ENCODE results near the gene INVS. TPM values are rescaled to one million over a fixed set of nuclear protein-coding genes. Genes with fewer than 3 reads are reported as not detected.

The INVS gene
- total RNA-seq, 1 experiment from 2014 or later = 15.6 TPM

- Mint-ChIP-seq H3K27me3 (ENCODE audit: insufficient read depth, unreplicated experiment) (no peaks in the 10 kb centered on the region), H3K4me1 (ENCODE audit: low read depth, unreplicated experiment) (no peaks in the 10 kb centered on the region), H3K27ac (ENCODE audit: unreplicated experiment) (no peak overlapping the region), H3K4me3 (ENCODE audit: unreplicated experiment) (no peak overlapping the region), H3K9me3 (ENCODE audit: unreplicated experiment) (no peaks in the 10 kb centered on the region), H3K36me3 (ENCODE audit: insufficient read depth, unreplicated experiment) (peaks cover 73% of the 10 kb centered on the region)
- intact Hi-C loops (cut with micrococcal nuclease; ENCODE audit: unreplicated experiment) = no loop called here
- no peak for DNase-seq
- Histone ChIP-seq H3K27me3 (replicated peaks; ENCODE audit: control insufficient read depth, insufficient read depth, low read length) (no peaks in the 10 kb centered on the region), H3K9me3 (no peaks in the 10 kb centered on the region), H3K4me1 (peaks cover 11% of the 10 kb centered on the region; the same call in 1 of the 2 replicates), H3K36me3 (ENCODE audit: control insufficient read depth, insufficient read depth, low read length) (peaks cover 1% of the 10 kb centered on the region; the same call in 1 of the 2 replicates), H3K4me3 (ENCODE audit: low read depth, low read length) (no peak overlapping the region)
- ChIA-PET POLR2A (no interaction called here), CTCF (no interaction called here)
- TF ChIP-seq, protein P1, sequence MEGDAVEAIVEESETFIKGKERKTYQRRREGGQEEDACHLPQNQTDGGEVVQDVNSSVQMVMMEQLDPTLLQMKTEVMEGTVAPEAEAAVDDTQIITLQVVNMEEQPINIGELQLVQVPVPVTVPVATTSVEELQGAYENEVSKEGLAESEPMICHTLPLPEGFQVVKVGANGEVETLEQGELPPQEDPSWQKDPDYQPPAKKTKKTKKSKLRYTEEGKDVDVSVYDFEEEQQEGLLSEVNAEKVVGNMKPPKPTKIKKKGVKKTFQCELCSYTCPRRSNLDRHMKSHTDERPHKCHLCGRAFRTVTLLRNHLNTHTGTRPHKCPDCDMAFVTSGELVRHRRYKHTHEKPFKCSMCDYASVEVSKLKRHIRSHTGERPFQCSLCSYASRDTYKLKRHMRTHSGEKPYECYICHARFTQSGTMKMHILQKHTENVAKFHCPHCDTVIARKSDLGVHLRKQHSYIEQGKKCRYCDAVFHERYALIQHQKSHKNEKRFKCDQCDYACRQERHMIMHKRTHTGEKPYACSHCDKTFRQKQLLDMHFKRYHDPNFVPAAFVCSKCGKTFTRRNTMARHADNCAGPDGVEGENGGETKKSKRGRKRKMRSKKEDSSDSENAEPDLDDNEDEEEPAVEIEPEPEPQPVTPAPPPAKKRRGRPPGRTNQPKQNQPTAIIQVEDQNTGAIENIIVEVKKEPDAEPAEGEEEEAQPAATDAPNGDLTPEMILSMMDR (IDR thresholded peaks at IDR 0.05; ENCODE audit: insufficient read depth in 1 of 2, low read depth in 1 of 2, low read length in 1 of 2, severe bottlenecking in 1 of 2, unreplicated experiment in 1 of 2) = no peak
- no TSS peak for BruUV-seq (replicated peaks)
Observed at GRCh38 chr9:100296407-100296806, 197.4 kb downstream of the INVS start.

GRCh38 chr9:100298378-100298777, 199.3 kb downstream of the INVS start:
- Histone ChIP-seq H3K4me3 (ENCODE audit: low read depth, low read length) (no peak overlapping the region), H3K9me3 (no peaks in the 10 kb centered on the region), H3K36me3 (ENCODE audit: control insufficient read depth, insufficient read depth, low read length) (peaks cover 1% of the 10 kb centered on the region; the same call in 1 of the 2 replicates), H3K27me3 (replicated peaks; ENCODE audit: control insufficient read depth, insufficient read depth, low read length) (no peaks in the 10 kb centered on the region), H3K4me1 (peaks cover 11% of the 10 kb centered on the region; the same call in 1 of the 2 replicates)
- Mint-ChIP-seq H3K9me3 (ENCODE audit: unreplicated experiment) (no peaks in the 10 kb centered on the region), H3K27ac (ENCODE audit: unreplicated experiment) (no peak overlapping the region), H3K27me3 (ENCODE audit: insufficient read depth, unreplicated experiment) (no peaks in the 10 kb centered on the region), H3K4me3 (ENCODE audit: unreplicated experiment) (no peak overlapping the region), H3K4me1 (ENCODE audit: low read depth, unreplicated experiment) (no peaks in the 10 kb centered on the region), H3K36me3 (ENCODE audit: insufficient read depth, unreplicated experiment) (peaks cover 79% of the 10 kb centered on the region)
- TF ChIP-seq, protein P1 (IDR thresholded peaks at IDR 0.05; ENCODE audit: insufficient read depth in 1 of 2, low read depth in 1 of 2, low read length in 1 of 2, severe bottlenecking in 1 of 2, unreplicated experiment in 1 of 2) = no peak
- DNase-seq = no peak
- intact Hi-C loops (cut with micrococcal nuclease; ENCODE audit: unreplicated experiment) = no loop called here
- ChIA-PET POLR2A (no interaction called here), CTCF (interaction anchor here (0.7 kb wide), 1 partner anchor 23 kb away, joined by 5 read pairs; no protein-coding TSS in a partner anchor)
- no TSS peak for BruUV-seq (replicated peaks)

- CTCF ChIA-PET = no interaction called here
- TF ChIP-seq, protein P1 (IDR thresholded peaks at IDR 0.05; ENCODE audit: insufficient read depth in 1 of 2, low read depth in 1 of 2, low read length in 1 of 2, severe bottlenecking in 1 of 2, unreplicated experiment in 1 of 2) = no peak
- H3K9me3 ChIP-seq = no peaks in the 10 kb centered on the region
- no TSS peak for BruUV-seq (replicated peaks)
- POLR2A ChIA-PET = no interaction called here
- peaks cover 84% of the 10 kb centered on the region for H3K36me3 Mint-ChIP-seq (ENCODE audit: insufficient read depth, unreplicated experiment)
- no peaks in the 10 kb centered on the region for H3K9me3 Mint-ChIP-seq (ENCODE audit: unreplicated experiment)
- H3K36me3 ChIP-seq (ENCODE audit: control insufficient read depth, insufficient read depth, low read length) = no peaks in the 10 kb centered on the region
- H3K4me1 Mint-ChIP-seq (ENCODE audit: low read depth, unreplicated experiment) = no peaks in the 10 kb centered on the region
- H3K4me3 ChIP-seq (ENCODE audit: low read depth, low read length) = no peak overlapping the region
- no peak overlapping the region for H3K4me3 Mint-ChIP-seq (ENCODE audit: unreplicated experiment)
- intact Hi-C loops (cut with micrococcal nuclease; ENCODE audit: unreplicated experiment) = no loop called here
- H3K4me1 ChIP-seq = no peaks in the 10 kb centered on the region
- H3K27me3 ChIP-seq (replicated peaks; ENCODE audit: control insufficient read depth, insufficient read depth, low read length) = no peaks in the 10 kb centered on the region
- no peak for DNase-seq
- no peak overlapping the region for H3K27ac Mint-ChIP-seq (ENCODE audit: unreplicated experiment)
- H3K27me3 Mint-ChIP-seq (ENCODE audit: insufficient read depth, unreplicated experiment) = no peaks in the 10 kb centered on the region
Observed at GRCh38 chr9:100303747-100304146, 204.7 kb downstream of the INVS start.

All from Caco-2 (cell line).